H1 (cell line): ENCODE measurements around the gene RFFL. TPM values are rescaled to one million over a fixed set of nuclear protein-coding genes. Genes with fewer than 3 reads are reported as not detected.

Experiments
- POLR2AphosphoS5 ChIP-seq: IDR thresholded peaks from 2 replicates; pipeline ENCODE4 v1.6.1; 2011; ENCODE audit warnings: low read depth, low read length
- polyA plus RNA-seq, 7 experiments: library from polyadenylated mRNA; depleted of rRNA in 3 of 7; stranded (reverse) in 5 of 7; unstranded in 2 of 7; fragments of >200 nt in 5 of 7; fragments of 200-250 nt in 2 of 7; gene quantifications; 1 replicate in 5 of 7; 2 replicates in 1 of 7; 4 replicates in 1 of 7; pipeline versions ENCODE4 v1.2.1 to v1.2.3, GENCODE V29; 2011 to 2013; ENCODE audit warnings: missing spikeins in 2 of 7, mixed read lengths in 2 of 7
- total RNA-seq: library from RNA; stranded (reverse); fragmentation: NEBNext Ultra II Directional; extraction: Animal tissue kit (Norgen Biotek cat#: 25700); gene quantifications from 2 replicates; pipeline ENCODE4 v1.2.1, GENCODE V29; 2021

Gene RFFL
- total and polyA plus RNA-seq, 2 of the 8 experiments (the other 6 are each of a cell fraction or from before 2014, with no cell fraction given) = 14.0 to 24.5 TPM

DNA sequence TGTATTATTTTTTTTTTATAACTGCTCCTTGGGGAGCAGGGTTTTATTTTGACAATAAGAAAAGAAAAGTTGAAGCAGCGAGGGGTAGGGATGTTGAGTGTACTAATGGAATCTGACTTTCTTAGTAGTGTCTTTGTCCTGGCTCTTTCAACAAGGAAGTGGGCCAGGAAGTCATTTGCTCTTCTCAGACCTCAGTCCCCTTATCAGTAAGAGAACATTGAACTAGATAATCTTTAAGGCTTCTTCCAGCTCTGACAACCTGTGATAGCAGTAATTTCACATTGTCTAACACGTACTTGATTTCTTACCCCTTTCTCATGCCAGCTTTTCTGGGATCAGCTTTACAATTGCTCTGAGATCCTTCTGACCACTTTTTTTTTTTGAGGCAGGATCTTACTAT is 74.9 kb downstream of the RFFL start (continued):
- no peak for TF ChIP-seq POLR2AphosphoS5
